Gastroesophageal sphincter (tissue), 3 donors: ENCODE measurements around the gene TMEM132E.

Experiments used
- CTCF ChIP-seq, 4 experiments: fragments of 200-600 bp in 2 of 4; fragments of 450-650 bp in 2 of 4; sonication (generic) in 1 of 4; IDR thresholded peaks; one replicate each; pipeline ENCODE4 v1.5.1; 2017 to 2019; ENCODE audit warnings: antibody characterized with exemption in 4 of 4, mild to moderate bottlenecking in 2 of 4, moderate library complexity in 2 of 4
- EP300 ChIP-seq: sonication (generic); formaldehyde crosslinking; IDR thresholded peaks from one replicate; pipeline ENCODE4 v1.6.1; 2017; ENCODE audit warnings: antibody characterized with exemption, mild to moderate bottlenecking
- POLR2A ChIP-seq, 2 donors: fragments of 450-650 bp; IDR thresholded peaks; one replicate each; pipeline ENCODE4 v1.6.1; 2017; ENCODE audit warnings: antibody characterized with exemption in 2 of 2, mild to moderate bottlenecking in 2 of 2, moderate library complexity in 1 of 2

GRCh38 chr17:34553907-34554306 lies 25.5 kb upstream of the TMEM132E start:
- TF ChIP-seq POLR2A (IDR thresholded peaks at IDR 0.05) (no peak), EP300 (no peak), CTCF (IDR thresholded peaks at IDR 0.05) (no peak)
